ENCODE results near the gene BCAN. TPM values are rescaled to one million over a fixed set of nuclear protein-coding genes. Genes with fewer than 3 reads are reported as not detected.

BCAN gene
- total RNA-seq, 1 donor: not detected

Other genes with a start within 250 kb of the BCAN start
- gene MEF2D, start 141.3 kb upstream of the BCAN start, total RNA-seq (ENCODE audit: low replicate concordance): 6.0 and 11.6 TPM in 2 replicates
- 0.41 and 28.7 TPM in 2 replicates for gene IQGAP3, start 69.6 kb upstream of the BCAN start, total RNA-seq (ENCODE audit: low replicate concordance)
- not detected in 2 replicates for gene TTC24, start 62.4 kb upstream of the BCAN start, total RNA-seq (ENCODE audit: low replicate concordance)
- 22.7 and 64.2 TPM in 2 replicates for gene NAXE, start 50.3 kb upstream of the BCAN start, total RNA-seq (ENCODE audit: low replicate concordance)
- gene GPATCH4, start 40.6 kb upstream of the BCAN start, total RNA-seq (ENCODE audit: low replicate concordance): 12.2 and 18.9 TPM in 2 replicates
- gene HAPLN2, start 22.7 kb upstream of the BCAN start, total RNA-seq (ENCODE audit: low replicate concordance): not detected in 2 replicates
- gene NES, start 35.3 kb downstream of the BCAN start, total RNA-seq (ENCODE audit: low replicate concordance): 44.5 and 83.0 TPM in 2 replicates
- 62.7 and 68.9 TPM in 2 replicates for gene CRABP2, start 63.5 kb downstream of the BCAN start, total RNA-seq (ENCODE audit: low replicate concordance)
- gene METTL25B, start 86.4 kb downstream of the BCAN start, total RNA-seq (ENCODE audit: low replicate concordance): 4.1 and 10.9 TPM in 2 replicates
- gene ISG20L2, start 86.6 kb downstream of the BCAN start, total RNA-seq (ENCODE audit: low replicate concordance): 9.9 and 27.4 TPM in 2 replicates
- 19.0 and 42.8 TPM in 2 replicates for gene MRPL24, start 99.0 kb downstream of the BCAN start, total RNA-seq (ENCODE audit: low replicate concordance)
- gene HDGF, start 109.6 kb downstream of the BCAN start, total RNA-seq (ENCODE audit: low replicate concordance): 146 and 299 TPM in 2 replicates
- gene PRCC, start 125.4 kb downstream of the BCAN start, total RNA-seq (ENCODE audit: low replicate concordance): 28.3 and 33.8 TPM in 2 replicates
- gene SH2D2A, start 174.7 kb downstream of the BCAN start, total RNA-seq (ENCODE audit: low replicate concordance): not detected in 2 replicates
- gene INSRR, start 217.0 kb downstream of the BCAN start, total RNA-seq (ENCODE audit: low replicate concordance): 0.08 TPM in 1 of 2 replicates, not detected in the other
- 0.09 TPM in 1 of 2 replicates, not detected in the other for gene NTRK1, start 218.7 kb downstream of the BCAN start, total RNA-seq (ENCODE audit: low replicate concordance)